Measurements from ENCODE around the gene TMEM51. TPM values are rescaled to one million over a fixed set of nuclear protein-coding genes. Genes with fewer than 3 reads are reported as not detected.

The TMEM51 gene
- total and polyA plus RNA-seq, 2 of the 13 experiments (the other 11 are each of a cell fraction or from before 2014, with no cell fraction given) = 12.2 to 22.3 TPM

- ChIA-PET POLR2A (no interaction called here), CTCF (ENCODE audit: low intra/inter-chr PET ratio, low total read pairs) (no interaction called here)
- BruUV-seq (replicated peaks) = no TSS peak
- in situ Hi-C loops (cut with HindIII; ENCODE audit: extremely low pct_ligation_motif_present, low pct_unique_long_range_greater_than_20kb) = no loop called here
- WGBS (ENCODE audit: low lambda C conversion rate) = 27% methylated on average over 14 of the region's 14 CpGs
- no peak overlapping the region for H2AFZ ChIP-seq (ENCODE audit: low read length)
- TF ChIP-seq ZNF790 (CRISPR knock-in tag; IDR thresholded peaks at IDR 0.05; ENCODE audit: borderline replicate concordance) (no peak), ZNF674 (CRISPR knock-in tag; IDR thresholded peaks at IDR 0.05; ENCODE audit: low read depth) (no peak), RFX1 (IDR thresholded peaks at IDR 0.05) (peak; percentile 67; the same call in 1 of the 2 replicates), ZNF501 (CRISPR knock-in tag; IDR thresholded peaks at IDR 0.05) (no peak), ZNF850 (CRISPR knock-in tag; conservative IDR thresholded peaks at IDR 0.05) (no peak), MTA3 (CRISPR knock-in tag; IDR thresholded peaks at IDR 0.05) (no peak), RFX3 (CRISPR knock-in tag; IDR thresholded peaks at IDR 0.05) (0 out of 2 replicates have a peak, but pooled peaks have one; percentile 23), CREB3 (CRISPR knock-in tag; IDR thresholded peaks at IDR 0.05) (no peak)
- no peaks in the 10 kb centered on the region for H4K20me1 ChIP-seq (ENCODE audit: insufficient read depth, low read length)
- no peaks in the 10 kb centered on the region for H3K79me2 ChIP-seq (ENCODE audit: insufficient read depth, low read length)
- intact Hi-C loops (cut with micrococcal nuclease; ENCODE audit: unreplicated experiment) = no loop called here
- DNase-seq (ENCODE audit: low spot score) (no peak), ATAC-seq (no peak), FAIRE-seq (no peak)
- H3K9me3 ChIP-seq (ENCODE audit: low read length) = no peaks in the 10 kb centered on the region
- H3K4me3 ChIP-seq (replicated peaks in 1 of 3; ENCODE audit: insufficient read depth in 1 of 3, low read depth in 2 of 3, low read length in 3 of 3) = no peak overlapping the region
- peaks cover 14% of the 10 kb centered on the region for H3K4me1 ChIP-seq (ENCODE audit: insufficient read depth, low read length)
- H3K9ac ChIP-seq (ENCODE audit: insufficient read depth, low read depth, low read length) = no peak overlapping the region
- H3K27me3 ChIP-seq (ENCODE audit: control insufficient read depth in 1 of 2, insufficient read depth in 2 of 2, low read length in 2 of 2) = peaks cover 0 to 46% of the 10 kb centered on the region in 2 experiments; a peak in 4 of 5 replicates
- H3K36me3 ChIP-seq (replicated peaks in 1 of 2; ENCODE audit: control insufficient read depth in 1 of 2, insufficient read depth in 2 of 2, low read length in 2 of 2) = no peaks in the 10 kb centered on the region
- H3K4me2 ChIP-seq (ENCODE audit: low read depth, low read length) = no peak overlapping the region
- H3K27ac ChIP-seq (ENCODE audit: extremely low read length, insufficient read depth, low read length) = no peak overlapping the region
Observed at GRCh38 chr1:15251857-15252835, 98.6 kb downstream of the TMEM51 start.
